ENCODE measurements around the gene TAS2R30. TPM values are rescaled to one million over a fixed set of nuclear protein-coding genes. Genes with fewer than 3 reads are reported as not detected.

The TAS2R30 gene
- polyA plus RNA-seq, 1 donor from 2014 or later: 0.53 TPM

DNA sequence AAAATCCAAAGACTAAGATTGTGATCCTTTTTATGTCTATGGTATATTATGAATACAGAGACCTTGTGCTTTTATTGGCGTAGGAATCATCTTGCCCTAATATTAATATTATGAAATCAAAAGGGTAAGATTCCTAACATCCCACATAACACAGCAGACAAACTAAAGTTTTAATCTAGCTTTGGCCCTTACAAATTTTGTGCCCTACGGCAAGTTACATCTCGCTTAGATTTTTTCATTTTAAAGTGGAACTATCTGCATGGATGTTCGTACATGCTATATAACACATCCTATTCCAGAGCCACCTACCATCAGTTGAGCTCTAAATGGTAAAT lies 36.3 kb upstream of the TAS2R30 start:
- H3K9me3 ChIP-seq (ENCODE audit: low read length): no peaks in the 10 kb centered on the region
- TF ChIP-seq POLR2AphosphoS5 (IDR thresholded peaks at IDR 0.05) (no peak), EP300 (conservative IDR thresholded peaks at IDR 0.05; ENCODE audit: poor library complexity, severe bottlenecking) (no peak), TAF1 (IDR thresholded peaks at IDR 0.05; ENCODE audit: low read depth) (no peak), MXI1 (conservative IDR thresholded peaks at IDR 0.05; ENCODE audit: poor library complexity, severe bottlenecking) (no peak), SMC3 (conservative IDR thresholded peaks at IDR 0.05; ENCODE audit: poor library complexity) (no peak), EZH2 (IDR thresholded peaks at IDR 0.05; ENCODE audit: borderline replicate concordance, insufficient read depth, low read length, poor library complexity, severe bottlenecking) (no peak), RAD21 (conservative IDR thresholded peaks at IDR 0.05) (no peak)
- TF ChIP-seq, protein P1, sequence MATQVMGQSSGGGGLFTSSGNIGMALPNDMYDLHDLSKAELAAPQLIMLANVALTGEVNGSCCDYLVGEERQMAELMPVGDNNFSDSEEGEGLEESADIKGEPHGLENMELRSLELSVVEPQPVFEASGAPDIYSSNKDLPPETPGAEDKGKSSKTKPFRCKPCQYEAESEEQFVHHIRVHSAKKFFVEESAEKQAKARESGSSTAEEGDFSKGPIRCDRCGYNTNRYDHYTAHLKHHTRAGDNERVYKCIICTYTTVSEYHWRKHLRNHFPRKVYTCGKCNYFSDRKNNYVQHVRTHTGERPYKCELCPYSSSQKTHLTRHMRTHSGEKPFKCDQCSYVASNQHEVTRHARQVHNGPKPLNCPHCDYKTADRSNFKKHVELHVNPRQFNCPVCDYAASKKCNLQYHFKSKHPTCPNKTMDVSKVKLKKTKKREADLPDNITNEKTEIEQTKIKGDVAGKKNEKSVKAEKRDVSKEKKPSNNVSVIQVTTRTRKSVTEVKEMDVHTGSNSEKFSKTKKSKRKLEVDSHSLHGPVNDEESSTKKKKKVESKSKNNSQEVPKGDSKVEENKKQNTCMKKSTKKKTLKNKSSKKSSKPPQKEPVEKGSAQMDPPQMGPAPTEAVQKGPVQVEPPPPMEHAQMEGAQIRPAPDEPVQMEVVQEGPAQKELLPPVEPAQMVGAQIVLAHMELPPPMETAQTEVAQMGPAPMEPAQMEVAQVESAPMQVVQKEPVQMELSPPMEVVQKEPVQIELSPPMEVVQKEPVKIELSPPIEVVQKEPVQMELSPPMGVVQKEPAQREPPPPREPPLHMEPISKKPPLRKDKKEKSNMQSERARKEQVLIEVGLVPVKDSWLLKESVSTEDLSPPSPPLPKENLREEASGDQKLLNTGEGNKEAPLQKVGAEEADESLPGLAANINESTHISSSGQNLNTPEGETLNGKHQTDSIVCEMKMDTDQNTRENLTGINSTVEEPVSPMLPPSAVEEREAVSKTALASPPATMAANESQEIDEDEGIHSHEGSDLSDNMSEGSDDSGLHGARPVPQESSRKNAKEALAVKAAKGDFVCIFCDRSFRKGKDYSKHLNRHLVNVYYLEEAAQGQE (IDR thresholded peaks at IDR 0.05; ENCODE audit: borderline replicate concordance): no peak
- TF ChIP-seq, protein P2, sequence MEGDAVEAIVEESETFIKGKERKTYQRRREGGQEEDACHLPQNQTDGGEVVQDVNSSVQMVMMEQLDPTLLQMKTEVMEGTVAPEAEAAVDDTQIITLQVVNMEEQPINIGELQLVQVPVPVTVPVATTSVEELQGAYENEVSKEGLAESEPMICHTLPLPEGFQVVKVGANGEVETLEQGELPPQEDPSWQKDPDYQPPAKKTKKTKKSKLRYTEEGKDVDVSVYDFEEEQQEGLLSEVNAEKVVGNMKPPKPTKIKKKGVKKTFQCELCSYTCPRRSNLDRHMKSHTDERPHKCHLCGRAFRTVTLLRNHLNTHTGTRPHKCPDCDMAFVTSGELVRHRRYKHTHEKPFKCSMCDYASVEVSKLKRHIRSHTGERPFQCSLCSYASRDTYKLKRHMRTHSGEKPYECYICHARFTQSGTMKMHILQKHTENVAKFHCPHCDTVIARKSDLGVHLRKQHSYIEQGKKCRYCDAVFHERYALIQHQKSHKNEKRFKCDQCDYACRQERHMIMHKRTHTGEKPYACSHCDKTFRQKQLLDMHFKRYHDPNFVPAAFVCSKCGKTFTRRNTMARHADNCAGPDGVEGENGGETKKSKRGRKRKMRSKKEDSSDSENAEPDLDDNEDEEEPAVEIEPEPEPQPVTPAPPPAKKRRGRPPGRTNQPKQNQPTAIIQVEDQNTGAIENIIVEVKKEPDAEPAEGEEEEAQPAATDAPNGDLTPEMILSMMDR (IDR thresholded peaks at IDR 0.05; ENCODE audit: poor library complexity, severe bottlenecking): no peak
- peaks cover 73% of the 10 kb centered on the region for H3K79me2 ChIP-seq (replicated peaks; ENCODE audit: insufficient read depth, low read length)
- H3K4me2 ChIP-seq (ENCODE audit: low read length): peak overlapping the region; percentile 97
- peak overlapping the region; percentile 70 for H3K4me3 ChIP-seq (ENCODE audit: low read length)
- peak overlapping the region; percentile 92 for H3K27ac ChIP-seq (ENCODE audit: low read length)
- peak overlapping the region; percentile 0 for H2AFZ ChIP-seq (ENCODE audit: low read depth, low read length)
- H3F3A ChIP-seq (ENCODE audit: insufficient read depth, low read length, poor library complexity, severe bottlenecking): no peaks in the 10 kb centered on the region
- no peaks in the 10 kb centered on the region for H3K9me2 ChIP-seq (ENCODE audit: insufficient read depth, low read length)
- no peaks in the 10 kb centered on the region for H3K27me3 ChIP-seq (ENCODE audit: insufficient read depth, low read depth, low read length)
- peak overlapping the region; percentile 78 for H3K9ac ChIP-seq (ENCODE audit: low read length)
- H4K20me1 ChIP-seq (ENCODE audit: insufficient read depth): no peaks in the 10 kb centered on the region
- no peaks in the 10 kb centered on the region for H3K36me3 ChIP-seq (ENCODE audit: insufficient read depth, low read length)

DNA sequence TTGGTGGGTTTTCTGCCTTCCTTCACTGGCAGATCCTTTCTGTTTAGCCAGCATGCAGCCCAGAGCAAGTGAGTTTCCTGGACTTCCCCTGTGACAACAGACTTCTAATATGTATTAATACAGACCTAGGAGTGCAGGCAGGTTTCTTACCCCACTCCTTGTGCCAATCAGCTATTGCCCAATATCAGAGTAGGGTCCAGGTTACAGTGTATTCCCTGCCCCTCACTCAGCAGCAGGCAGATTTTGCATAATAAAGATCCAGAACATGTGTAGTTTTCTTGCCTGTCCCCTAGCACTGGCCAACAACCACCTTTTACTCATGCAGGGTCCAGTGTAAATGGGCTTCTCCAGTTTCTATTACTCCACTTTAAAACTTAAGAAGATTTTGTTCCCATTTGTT lies 31.9 kb upstream of the TAS2R30 start:
- H4K20me1 ChIP-seq (ENCODE audit: insufficient read depth): no peaks in the 10 kb centered on the region
- H2AFZ ChIP-seq (ENCODE audit: low read depth, low read length): no peak overlapping the region
- no peaks in the 10 kb centered on the region for H3F3A ChIP-seq (ENCODE audit: insufficient read depth, low read length, poor library complexity, severe bottlenecking)
- H3K4me2 ChIP-seq (ENCODE audit: low read length): no peak overlapping the region
- no peaks in the 10 kb centered on the region for H3K27me3 ChIP-seq (ENCODE audit: insufficient read depth, low read depth, low read length)
- no peak overlapping the region for H3K27ac ChIP-seq (ENCODE audit: low read length)
- peaks cover 83% of the 10 kb centered on the region for H3K79me2 ChIP-seq (replicated peaks; ENCODE audit: insufficient read depth, low read length)
- H3K4me3 ChIP-seq (ENCODE audit: low read length): no peak overlapping the region
- no peaks in the 10 kb centered on the region for H3K9me2 ChIP-seq (ENCODE audit: insufficient read depth, low read length)
- no peaks in the 10 kb centered on the region for H3K9me3 ChIP-seq (ENCODE audit: low read length)
- H3K9ac ChIP-seq (ENCODE audit: low read length): no peak overlapping the region
- TF ChIP-seq EP300 (conservative IDR thresholded peaks at IDR 0.05; ENCODE audit: poor library complexity, severe bottlenecking) (no peak), MXI1 (conservative IDR thresholded peaks at IDR 0.05; ENCODE audit: poor library complexity, severe bottlenecking) (no peak), RAD21 (conservative IDR thresholded peaks at IDR 0.05) (no peak), TAF1 (IDR thresholded peaks at IDR 0.05; ENCODE audit: low read depth) (no peak), SMC3 (conservative IDR thresholded peaks at IDR 0.05; ENCODE audit: poor library complexity) (no peak), EZH2 (IDR thresholded peaks at IDR 0.05; ENCODE audit: borderline replicate concordance, insufficient read depth, low read length, poor library complexity, severe bottlenecking) (no peak), POLR2AphosphoS5 (IDR thresholded peaks at IDR 0.05) (no peak)
- TF ChIP-seq, protein P1 (IDR thresholded peaks at IDR 0.05; ENCODE audit: borderline replicate concordance): no peak
- TF ChIP-seq, protein P2 (IDR thresholded peaks at IDR 0.05; ENCODE audit: poor library complexity, severe bottlenecking): no peak
- peaks cover 4% of the 10 kb centered on the region for H3K36me3 ChIP-seq (ENCODE audit: insufficient read depth, low read length)
